ENCODE data around the gene EEPD1. TPM values are rescaled to one million over a fixed set of nuclear protein-coding genes. Genes with fewer than 3 reads are reported as not detected.

Gene EEPD1
- total RNA-seq, 4 donors from 2014 or later, result 19.8 to 46.3 (median 29.3) TPM

DNA sequence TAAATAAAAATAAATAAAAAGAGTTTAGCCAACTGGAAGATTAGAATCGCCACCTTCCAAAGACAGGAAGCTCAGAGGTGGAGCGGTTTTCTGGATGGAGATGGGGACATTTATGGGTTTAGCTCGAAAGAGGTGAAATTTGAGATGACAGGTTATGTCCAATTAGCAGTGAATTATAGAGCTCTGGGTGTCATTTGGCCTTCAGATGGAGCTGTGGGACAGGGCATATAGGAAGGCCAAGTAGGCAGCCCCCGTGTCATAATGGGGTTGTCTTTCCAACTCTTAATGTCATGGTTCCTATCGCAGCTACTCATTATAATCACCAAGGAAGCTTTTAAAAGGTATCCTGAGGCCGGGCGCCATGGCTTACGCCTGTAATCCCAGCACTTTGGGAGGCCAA, 21.0 kb upstream of the EEPD1 start:
- Histone ChIP-seq H3K4me3 (no peak overlapping the region), H3K36me3 (no peaks in the 10 kb centered on the region), H3K27me3 (no peaks in the 10 kb centered on the region), H3K27ac (no peak overlapping the region), H3K4me1 (peaks cover 0 to 14% (median 0%) of the 10 kb centered on the region in 4 donors), H3K9me3 (no peaks in the 10 kb centered on the region)
- no peak for DNase-seq
- no peak for TF ChIP-seq POLR2A (IDR thresholded peaks at IDR 0.05)
- TF ChIP-seq, protein P1, sequence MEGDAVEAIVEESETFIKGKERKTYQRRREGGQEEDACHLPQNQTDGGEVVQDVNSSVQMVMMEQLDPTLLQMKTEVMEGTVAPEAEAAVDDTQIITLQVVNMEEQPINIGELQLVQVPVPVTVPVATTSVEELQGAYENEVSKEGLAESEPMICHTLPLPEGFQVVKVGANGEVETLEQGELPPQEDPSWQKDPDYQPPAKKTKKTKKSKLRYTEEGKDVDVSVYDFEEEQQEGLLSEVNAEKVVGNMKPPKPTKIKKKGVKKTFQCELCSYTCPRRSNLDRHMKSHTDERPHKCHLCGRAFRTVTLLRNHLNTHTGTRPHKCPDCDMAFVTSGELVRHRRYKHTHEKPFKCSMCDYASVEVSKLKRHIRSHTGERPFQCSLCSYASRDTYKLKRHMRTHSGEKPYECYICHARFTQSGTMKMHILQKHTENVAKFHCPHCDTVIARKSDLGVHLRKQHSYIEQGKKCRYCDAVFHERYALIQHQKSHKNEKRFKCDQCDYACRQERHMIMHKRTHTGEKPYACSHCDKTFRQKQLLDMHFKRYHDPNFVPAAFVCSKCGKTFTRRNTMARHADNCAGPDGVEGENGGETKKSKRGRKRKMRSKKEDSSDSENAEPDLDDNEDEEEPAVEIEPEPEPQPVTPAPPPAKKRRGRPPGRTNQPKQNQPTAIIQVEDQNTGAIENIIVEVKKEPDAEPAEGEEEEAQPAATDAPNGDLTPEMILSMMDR (IDR thresholded peaks at IDR 0.05), result no peak

DNA sequence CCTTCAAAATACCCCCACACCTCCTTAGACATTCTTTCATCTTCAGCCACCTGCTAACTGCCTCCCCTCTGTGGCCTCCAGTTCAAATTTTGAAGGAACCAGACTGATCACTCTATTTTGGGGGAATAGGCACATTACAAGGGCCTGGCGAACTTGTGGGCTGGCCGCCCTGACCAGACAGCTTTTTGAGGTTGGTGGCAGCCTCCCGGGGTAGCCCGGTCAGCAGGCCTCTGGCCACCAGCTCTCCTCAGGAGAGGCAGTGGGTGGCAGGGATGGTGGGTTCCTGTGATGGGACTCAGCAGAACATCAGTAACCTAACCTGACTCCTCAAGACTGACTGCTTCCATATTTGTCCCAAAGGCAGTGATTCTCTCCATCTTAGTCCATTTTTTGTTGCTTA, 17.4 kb upstream of the EEPD1 start:
- no peak for DNase-seq
- H3K4me3 ChIP-seq, result no peak overlapping the region
- no peak overlapping the region for H3K27ac ChIP-seq
- no peaks in the 10 kb centered on the region for H3K9me3 ChIP-seq
- TF ChIP-seq, protein P1 (IDR thresholded peaks at IDR 0.05), result no peak
- TF ChIP-seq POLR2A (IDR thresholded peaks at IDR 0.05), result no peak
- no peaks in the 10 kb centered on the region for H3K36me3 ChIP-seq
- peaks cover 0 to 5% (median 2%) of the 10 kb centered on the region in 4 donors for H3K4me1 ChIP-seq
- no peaks in the 10 kb centered on the region for H3K27me3 ChIP-seq

DNA sequence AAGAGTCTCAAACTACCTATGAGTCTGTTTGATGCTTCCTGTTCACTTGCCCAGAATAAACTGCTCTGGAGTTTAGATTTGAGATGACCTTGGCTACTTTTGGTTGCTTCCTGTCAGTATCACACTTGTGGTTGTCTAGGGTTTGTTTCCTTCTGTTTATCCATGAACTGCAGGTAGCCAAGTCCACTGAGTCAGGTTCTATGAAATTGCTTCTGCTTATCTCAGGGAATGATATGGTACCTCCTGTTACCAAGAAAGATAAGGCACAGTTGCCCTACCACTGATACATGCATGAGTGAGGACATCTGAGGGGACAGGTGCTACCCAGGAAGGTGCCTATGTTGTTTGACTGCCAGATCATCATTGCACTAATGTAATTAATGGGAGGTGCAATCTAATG, 15.8 kb upstream of the EEPD1 start:
- H3K27me3 ChIP-seq, result no peaks in the 10 kb centered on the region
- DNase-seq, result peak in 1 of 3 donors; percentile 61
- H3K27ac ChIP-seq, result peak overlapping the region in 2 of 4 donors; percentile 24 to 67
- no peak overlapping the region for H3K4me3 ChIP-seq
- H3K4me1 ChIP-seq, result peaks cover 0 to 5% (median 2%) of the 10 kb centered on the region in 4 donors
- H3K9me3 ChIP-seq, result no peaks in the 10 kb centered on the region
- H3K36me3 ChIP-seq, result no peaks in the 10 kb centered on the region
- TF ChIP-seq POLR2A (IDR thresholded peaks at IDR 0.05), result no peak
- TF ChIP-seq, protein P1 (IDR thresholded peaks at IDR 0.05), result no peak

DNA sequence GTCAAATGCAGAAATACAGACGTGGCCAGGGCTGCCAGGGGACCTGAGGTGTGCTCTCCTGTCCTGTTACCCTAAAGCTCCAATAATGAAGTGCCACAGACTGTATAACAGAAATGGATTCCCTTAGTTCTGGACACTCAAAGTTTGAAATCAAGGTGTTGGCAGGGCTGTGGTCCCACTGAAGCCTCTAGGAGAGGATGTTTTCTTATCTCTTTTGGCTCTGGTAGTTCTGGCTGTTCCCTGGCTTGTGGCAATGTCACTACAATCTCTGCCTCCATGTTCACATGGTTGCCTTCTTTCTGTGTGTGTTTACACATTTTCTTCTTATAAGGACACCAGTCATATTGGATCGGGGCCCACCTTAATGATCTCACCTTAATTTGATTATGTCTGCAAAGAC, 15.3 kb upstream of the EEPD1 start:
- Histone ChIP-seq H3K9me3 (no peaks in the 10 kb centered on the region), H3K27ac (peak overlapping the region in 2 of 4 donors; percentile 24 to 67), H3K36me3 (no peaks in the 10 kb centered on the region), H3K4me3 (no peak overlapping the region), H3K27me3 (no peaks in the 10 kb centered on the region), H3K4me1 (peaks cover 0 to 5% (median 2%) of the 10 kb centered on the region in 4 donors)
- no peak for TF ChIP-seq POLR2A (IDR thresholded peaks at IDR 0.05)
- TF ChIP-seq, protein P1 (IDR thresholded peaks at IDR 0.05), result no peak
- DNase-seq, result no peak

DNA sequence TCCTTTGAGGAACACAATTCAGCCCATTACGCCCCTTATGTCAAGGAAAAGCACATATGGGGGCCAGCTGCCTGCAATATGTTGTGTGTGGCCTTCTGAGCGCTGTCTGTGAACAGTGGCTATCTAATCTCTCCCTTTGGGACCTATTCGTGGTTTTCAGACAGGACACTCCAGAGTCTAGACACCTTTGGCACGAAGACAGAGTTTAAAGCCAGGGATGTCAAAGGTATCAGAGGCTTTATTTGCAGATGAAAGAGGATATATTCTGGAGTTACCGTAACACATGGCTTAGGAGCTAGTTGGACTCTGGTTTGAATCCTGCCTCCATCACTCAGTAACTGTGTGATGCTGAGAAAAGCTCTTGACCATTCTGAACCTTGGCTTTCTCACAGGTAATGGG, 14.8 kb upstream of the EEPD1 start:
- TF ChIP-seq, protein P1 (IDR thresholded peaks at IDR 0.05), result no peak
- TF ChIP-seq POLR2A (IDR thresholded peaks at IDR 0.05), result no peak
- no peak for DNase-seq
- Histone ChIP-seq H3K27me3 (no peaks in the 10 kb centered on the region), H3K36me3 (no peaks in the 10 kb centered on the region), H3K4me3 (no peak overlapping the region), H3K27ac (peak overlapping the region in 2 of 4 donors; percentile 24 to 67), H3K4me1 (peaks cover 0 to 5% (median 2%) of the 10 kb centered on the region in 4 donors), H3K9me3 (no peaks in the 10 kb centered on the region)

DNA sequence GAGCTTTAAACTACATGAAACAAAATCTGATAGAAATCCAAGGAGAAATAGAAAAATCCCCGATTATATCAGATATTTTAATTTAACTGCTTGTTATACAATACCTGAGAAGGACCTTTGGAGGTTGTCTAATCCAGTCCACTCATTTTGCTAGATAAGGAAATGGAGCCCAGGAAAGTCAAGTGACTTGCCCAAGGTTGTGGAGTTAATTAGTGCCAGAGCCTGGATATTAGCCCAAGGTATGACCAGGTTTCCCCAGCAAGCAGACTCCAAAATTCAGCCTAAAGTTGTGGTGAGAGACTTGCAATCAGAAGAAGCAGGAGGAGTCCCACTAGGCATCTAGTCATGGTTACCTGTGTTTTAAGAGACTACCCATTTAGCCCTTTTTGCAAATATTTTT, 11.7 kb upstream of the EEPD1 start:
- TF ChIP-seq POLR2A (IDR thresholded peaks at IDR 0.05), result no peak
- TF ChIP-seq, protein P1 (IDR thresholded peaks at IDR 0.05), result no peak
- no peaks in the 10 kb centered on the region for H3K36me3 ChIP-seq
- H3K4me1 ChIP-seq, result peaks cover 0 to 5% (median 2%) of the 10 kb centered on the region in 4 donors
- H3K27me3 ChIP-seq, result no peaks in the 10 kb centered on the region
- no peak overlapping the region for H3K4me3 ChIP-seq
- no peaks in the 10 kb centered on the region for H3K9me3 ChIP-seq
- DNase-seq, result no peak
- peak overlapping the region in 1 of 4 donors; percentile 40 for H3K27ac ChIP-seq

Data from Peyer's patch (tissue), 4 donors.